SK-N-DZ (cell line): ENCODE data around the gene PNPLA8.
"Not testable (repeated sequence)": the region's sequence is repeated elsewhere in the genome, so short reads cannot be mapped to it uniquely, and the experiment has no call there.

Source experiments
- DNase-seq: peaks from one replicate; pipeline ENCODE4 v3.0.0-alpha.2; 2015; ENCODE audit warnings: low spot score

The PNPLA8 gene

DNA sequence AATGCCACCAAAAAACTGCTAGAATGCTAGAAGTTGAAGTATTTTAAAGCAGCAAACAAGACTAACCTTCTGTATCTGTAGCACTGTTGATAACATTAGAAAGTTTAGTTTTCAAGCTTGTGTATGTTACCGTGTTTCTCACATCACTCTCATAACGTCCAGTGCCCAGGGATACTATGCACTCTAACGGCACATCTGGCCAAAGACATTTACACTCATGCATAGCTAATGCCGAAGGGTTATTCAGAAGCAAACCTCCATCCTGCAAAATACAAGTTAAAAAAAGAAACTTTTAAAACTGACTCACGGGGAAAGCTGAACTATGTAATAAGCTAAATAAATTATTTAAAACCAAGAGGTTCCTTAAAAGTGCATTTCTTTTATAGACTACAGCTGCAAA is 46.8 kb downstream of the PNPLA8 start:
- no peak for DNase-seq

DNA sequence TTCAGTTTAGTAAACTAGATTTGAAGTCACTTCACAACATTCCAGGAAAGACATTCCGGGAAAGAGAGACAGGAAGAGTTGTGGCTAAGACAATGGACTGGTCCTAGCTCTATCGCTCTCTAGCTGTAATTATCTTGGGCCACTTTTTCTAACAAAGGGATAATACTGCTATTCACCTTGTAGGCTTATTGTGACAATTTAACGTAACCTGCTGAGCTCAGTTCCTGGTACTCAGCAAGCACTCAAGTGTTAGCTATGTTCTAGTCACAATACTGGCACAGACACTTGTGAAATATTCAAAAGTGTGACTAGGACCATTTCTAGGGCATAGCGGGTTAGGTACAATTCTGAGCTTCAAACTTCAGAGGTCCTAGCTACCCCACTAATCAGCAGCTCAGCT is 57.7 kb downstream of the PNPLA8 start:
- DNase-seq = no peak

DNA sequence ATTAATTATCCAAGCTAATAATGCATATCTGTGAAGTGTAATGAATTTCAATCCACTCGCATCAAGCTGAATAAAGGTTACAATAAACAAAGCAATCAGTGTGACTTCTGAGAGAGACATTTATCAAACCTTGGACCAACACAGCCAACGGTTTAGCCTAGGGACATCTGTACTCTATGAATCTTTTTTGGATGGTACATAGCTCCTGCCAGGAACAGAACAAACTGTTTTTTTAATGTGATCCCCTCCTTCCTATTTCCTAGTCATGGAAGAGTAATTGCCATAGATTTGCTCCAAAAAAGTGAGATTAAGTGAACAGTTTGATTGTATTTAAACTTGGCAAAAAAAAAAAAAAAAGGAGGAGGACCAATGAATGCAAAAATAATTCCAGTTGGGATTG is 58.5 kb downstream of the PNPLA8 start:
- no peak for DNase-seq

DNA sequence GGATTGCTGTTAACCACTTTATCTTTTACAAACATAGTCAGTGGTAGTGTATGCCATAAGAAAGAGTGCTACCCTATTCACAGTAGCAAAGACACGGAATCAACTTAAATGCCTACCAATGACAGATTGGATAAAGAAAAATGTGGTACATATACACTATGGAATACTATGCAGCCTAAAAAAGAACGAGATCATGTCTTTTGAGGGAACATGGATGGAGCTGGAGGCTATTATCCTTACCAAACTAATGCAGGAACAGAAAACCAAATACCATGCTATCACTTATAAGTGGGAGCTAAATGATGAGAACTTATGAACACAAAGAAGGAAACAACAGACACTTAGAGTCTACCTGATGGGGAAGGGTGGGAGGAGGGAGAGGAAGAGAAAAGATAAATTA is 59.6 kb downstream of the PNPLA8 start:
- not testable (repeated sequence) for DNase-seq

DNA sequence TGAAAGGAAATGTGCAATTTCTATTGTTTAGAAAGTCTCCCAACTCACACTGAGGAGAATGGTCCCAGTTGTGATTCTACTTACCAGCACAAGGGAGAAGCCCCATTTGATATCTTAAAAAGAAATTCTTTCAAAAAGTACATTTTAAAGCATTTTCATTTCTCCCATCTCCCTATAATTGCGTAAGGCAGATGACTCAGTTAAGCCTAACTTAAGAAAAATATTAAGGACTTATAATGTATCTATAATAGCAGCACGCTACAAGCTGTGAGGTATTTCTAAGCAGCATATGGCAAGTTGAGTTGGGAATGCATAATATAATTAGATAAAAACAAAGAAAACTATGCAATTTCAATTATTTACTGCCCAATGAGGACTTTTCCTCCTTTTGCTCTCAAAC is 61.2 kb downstream of the PNPLA8 start:
- DNase-seq = no peak

DNA sequence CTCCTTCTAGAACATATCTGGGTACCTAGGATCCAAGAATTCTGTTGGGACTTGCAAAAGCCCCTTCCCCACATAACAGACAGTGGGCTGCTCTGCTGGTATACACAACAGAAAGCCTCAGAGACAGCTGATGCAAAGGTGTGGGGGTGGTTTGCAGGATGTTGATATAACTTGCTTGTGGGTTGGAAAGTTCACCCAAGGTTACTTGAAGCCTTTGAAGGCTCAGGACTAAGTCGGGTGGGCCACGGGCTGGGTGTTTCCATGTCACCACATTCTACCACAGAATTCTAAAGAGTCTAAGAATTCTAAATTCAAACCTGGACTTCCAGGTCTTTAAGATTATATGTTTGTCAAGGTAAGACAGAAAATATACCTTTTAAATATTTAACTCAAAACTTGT is 62.3 kb downstream of the PNPLA8 start:
- no peak for DNase-seq

DNA sequence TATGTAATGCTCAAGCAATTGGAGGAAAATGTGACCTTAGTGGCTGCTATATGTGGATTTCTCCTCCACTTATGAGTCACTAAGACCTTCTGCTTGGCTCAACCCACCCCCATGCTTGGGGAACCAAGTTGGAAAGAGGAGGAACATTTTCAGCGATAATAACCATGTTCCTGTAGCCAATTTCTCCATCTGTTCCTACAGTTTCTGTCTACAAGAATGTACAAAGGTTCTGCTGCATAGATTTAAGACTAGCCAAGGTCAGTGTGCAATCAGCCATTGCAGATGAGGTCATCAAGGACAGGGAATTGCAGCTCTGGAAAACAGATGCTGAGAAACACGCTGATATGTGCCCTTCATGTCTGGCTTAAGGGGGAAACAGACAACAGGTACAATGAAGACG is 64.1 kb downstream of the PNPLA8 start:
- DNase-seq = peak; percentile 72

DNA sequence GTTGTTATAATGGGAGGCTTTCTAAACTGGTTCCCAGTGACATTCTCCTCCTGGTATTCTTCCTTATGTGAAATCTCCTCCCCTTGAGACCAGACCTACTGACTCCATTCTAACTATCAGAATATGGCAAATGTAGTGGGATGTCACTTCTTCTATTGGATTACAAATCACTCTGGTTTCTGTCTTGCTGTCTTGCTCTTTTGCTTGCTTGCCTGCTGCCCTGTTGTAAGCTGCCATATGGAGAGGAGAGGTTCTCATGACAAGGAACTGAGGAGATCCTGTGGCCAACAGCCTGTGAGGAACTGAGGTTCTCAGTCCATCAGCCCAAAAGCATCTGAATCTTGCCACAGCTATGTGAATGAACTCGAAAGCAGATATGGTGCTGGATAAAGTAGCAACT is 65.0 kb downstream of the PNPLA8 start:
- DNase-seq = peak; percentile 80

DNA sequence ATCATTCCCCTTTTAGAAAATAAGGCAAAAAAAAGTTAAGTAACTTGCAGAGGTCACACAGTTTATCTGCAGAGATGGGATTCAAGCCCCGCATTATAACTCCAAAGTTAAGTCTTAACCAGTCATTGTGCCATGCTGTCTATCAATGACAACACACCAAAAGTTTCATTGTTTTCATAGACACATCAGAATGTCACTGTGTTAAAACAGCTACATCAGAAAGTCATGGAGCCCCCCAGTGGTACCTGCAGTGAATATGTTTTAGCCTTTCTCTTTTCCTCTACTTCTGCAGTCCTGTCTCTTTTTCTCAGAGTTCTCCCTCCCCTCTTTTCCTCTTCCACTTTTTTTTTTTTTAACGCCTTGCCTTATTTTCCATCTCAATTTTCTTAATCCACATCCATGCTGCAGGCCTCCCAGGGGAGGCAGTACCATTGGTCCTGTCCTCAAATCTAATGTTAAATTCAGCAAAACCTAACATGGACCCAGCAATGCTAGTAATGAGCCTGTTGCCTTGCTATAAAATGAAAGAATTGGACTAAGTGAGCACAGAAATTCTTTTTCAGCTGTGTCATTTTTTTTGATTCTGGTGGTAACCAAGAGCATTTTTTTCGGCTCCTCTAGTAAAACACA is 65.9 kb downstream of the PNPLA8 start:
- peak; percentile 63 for DNase-seq

DNA sequence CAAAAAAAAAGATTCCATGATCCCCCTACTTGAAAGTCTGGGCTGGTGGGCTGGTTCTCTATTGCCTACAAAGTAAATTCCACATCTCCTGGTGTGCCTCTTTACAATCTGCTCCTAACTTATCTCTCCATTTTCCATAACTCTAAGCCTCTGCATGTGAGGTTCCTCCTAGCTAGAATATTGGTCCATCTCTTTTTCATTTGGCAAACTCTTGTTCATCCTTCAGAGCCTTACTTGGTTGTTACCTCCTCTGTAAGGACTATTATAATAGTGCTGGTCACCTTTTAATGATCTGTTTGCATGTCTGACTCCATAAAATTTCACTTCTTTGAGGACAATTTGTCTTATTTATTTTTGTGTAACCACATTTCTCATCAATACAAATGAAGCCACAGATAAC is 68.1 kb downstream of the PNPLA8 start:
- DNase-seq = no peak

DNA sequence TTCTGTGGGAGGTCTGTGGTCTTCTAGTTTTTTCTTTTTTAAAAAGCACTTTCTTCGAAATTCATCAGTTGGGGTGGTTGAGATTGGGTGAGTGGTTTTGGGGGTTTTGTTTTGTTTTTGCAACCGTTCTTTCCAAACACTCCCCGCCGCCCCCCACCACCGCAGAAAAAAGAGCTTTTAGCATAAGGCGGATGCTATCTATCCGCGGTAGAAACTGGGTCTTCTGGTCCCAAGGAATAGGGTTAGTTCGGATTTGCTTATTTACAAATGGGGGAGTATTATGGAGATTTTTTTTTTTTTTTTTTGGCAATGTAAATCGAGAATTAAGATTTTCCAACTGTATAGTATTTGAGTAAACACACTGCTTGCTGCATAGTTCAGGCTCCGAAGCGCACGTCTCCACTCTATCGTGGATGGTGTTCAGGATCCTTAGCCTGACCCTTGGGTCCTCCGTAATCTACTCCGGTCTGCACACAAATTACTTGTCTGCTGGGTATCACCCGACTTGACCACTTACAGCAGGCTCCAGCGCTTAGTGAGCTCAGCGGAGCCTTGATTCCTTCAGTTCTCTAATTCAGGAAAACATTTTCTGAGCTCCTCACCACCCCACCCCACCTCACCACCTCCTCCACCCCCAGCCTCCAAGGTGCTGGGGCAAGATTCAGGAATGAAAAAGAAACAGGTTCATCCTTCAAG is 68.9 kb downstream of the PNPLA8 start:
- DNase-seq = peak; percentile 10

DNA sequence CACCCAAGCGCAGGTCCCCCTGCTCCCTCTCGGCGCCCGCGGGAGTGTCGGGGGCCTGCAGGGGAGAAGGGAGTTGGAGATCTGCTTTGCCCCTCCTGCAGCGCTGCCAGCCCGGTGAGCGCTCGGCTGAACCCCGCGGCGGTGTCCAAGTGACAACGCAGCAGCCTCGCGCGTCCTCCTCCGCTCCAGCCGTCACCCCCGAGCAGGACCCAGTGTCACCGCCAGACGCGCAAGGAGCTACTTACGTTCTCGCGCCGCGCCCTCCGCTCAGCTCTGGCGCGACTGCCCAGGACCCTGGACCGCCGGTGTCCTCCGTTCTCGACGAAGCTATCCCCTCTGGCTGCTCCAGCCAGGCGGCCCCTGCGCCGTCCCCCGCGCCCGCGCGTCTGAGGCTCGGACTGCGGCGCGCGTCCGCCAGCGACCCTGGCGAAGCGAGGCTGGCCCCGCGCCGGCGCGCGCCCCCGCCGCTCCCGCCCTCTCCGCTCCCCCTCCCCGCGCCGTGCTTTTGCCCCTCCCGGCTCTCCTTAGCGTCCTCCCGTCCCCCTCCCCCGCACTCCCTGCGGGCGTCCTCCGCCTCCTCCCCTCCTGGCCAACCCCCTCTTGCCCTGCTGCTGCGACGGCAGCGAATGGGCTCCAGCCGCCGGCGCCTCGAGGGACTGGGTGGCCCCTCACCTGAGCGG is 69.8 kb downstream of the PNPLA8 start, which contains the start of gene NRCAM:
Gene NRCAM (minus strand): TSS at position 439 of the 680 bp plus-strand sequence. CDS start 216,372 bp downstream, outside the sequence.
- peak; percentile 89 for DNase-seq

DNA sequence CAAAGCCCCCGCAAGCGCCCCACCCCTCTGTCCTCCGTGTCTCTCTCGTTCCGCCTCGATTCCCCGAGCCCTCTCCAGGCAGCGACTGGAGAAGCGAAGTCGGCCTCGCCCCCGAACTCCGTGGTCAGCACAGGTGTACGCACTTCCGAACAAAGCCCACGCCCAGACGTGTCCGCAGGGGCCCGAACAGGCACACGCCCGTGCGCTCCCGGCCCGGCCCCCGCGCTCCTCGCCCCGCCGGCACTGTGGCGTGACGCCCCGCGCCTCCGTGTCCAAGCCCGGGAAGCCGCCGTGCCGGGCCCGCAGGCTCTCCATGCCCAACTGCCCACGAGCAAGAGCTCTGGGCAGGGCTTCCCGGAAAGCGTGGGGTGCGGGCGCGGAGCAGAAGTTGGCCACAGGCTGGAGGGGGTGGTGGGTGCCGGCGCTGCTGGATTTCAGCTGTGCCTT is 70.4 kb downstream of the PNPLA8 start:
- DNase-seq = peak; percentile 38

DNA sequence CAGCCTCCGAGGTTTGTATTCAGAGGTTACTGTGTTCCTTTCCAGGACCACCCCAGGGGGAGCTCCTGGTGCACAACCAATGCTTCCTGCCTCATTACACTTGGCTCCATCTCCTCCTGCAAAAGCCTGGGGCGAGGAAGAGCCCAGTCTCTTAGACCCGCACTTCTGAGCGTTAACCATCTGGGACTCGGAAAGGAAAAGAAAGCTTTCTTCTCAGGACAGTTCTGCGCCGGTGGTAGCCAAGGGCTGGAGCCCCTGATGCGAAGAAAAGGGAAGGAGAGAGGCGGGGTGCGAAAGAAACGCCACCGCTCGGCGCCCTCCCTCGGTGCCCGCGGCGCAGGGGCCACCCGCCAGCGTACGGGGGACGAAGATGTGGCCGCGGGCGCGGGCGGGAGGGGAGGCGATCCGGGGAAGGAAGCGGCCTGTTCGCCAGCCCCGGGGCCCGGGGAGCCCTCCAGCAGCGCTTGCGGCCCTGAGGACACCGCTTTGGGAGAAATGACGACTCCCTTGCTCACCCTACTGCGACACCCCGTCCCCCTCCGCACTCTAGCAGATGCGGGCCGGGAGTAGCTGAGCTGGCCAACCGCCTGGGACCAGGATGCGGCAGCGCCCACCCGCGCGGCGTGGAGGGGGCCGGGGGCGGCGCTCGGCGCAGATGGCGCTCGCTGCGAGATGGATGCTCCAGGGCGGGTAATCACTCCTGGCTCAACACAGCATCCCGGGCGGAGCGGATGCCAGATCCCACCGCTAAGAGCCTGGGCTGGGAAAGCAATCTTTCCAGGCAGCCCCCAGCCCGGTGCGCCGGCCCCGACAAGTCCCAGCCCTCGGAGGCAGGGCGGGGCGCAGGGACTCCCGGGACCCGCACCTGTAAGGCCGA is 71.0 kb downstream of the PNPLA8 start:
- peak; percentile 83 for DNase-seq

DNA sequence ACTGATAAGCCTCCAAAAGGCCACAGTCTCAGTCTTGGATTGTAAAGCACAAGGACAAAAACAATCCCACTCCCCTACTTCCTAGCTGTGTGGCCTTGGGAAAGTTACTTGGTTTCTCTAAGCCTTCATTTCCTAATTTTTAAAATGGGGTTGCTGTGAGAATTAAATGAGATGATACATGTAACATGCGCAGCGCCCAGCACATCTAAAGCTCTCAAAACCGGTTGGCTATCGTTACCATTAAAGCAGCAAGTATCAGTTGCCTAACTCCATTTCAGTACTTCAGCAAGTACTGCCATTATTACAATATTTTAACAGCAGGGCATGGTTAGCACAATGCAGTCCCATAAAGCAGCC is 71.6 kb downstream of the PNPLA8 start:
- DNase-seq = no peak

DNA sequence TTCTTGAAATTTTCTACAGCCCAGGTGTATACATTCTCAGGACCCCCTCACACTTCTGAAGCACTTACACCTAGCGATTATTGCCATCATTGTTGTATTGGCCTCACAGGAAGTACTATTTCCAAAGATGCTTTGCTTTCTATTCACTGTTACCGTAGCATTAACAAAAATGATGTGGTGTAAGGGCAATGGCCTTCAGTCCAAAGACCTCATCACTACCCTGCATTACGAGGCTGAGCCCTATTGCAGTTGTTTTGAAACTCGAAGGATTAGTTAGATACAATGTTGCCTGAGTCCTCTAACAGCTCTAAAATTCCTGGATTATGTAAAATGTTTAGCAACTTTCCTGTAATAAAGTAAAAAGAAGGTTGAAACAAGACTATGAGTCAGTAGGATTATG is 72.6 kb downstream of the PNPLA8 start:
- DNase-seq = no peak

DNA sequence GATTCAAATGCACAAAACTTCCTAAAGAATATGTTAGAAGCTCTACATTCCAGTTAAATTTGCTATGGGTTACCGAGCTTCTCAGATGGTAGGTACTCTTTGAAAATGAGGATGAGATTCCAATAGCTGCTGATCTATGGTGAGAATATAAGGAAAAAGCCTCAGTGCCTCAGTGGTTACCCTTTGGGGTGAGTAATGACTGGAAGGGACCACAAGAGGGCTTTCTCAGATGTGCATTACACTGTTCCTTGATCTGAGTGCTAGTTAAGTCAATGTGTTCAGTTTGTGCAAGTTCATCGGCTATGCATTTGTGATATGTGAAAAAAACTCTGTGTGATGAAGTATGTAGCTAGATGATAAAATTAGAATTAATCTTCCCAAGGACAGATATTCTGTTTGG is 73.2 kb downstream of the PNPLA8 start:
- DNase-seq = peak; percentile 62

DNA sequence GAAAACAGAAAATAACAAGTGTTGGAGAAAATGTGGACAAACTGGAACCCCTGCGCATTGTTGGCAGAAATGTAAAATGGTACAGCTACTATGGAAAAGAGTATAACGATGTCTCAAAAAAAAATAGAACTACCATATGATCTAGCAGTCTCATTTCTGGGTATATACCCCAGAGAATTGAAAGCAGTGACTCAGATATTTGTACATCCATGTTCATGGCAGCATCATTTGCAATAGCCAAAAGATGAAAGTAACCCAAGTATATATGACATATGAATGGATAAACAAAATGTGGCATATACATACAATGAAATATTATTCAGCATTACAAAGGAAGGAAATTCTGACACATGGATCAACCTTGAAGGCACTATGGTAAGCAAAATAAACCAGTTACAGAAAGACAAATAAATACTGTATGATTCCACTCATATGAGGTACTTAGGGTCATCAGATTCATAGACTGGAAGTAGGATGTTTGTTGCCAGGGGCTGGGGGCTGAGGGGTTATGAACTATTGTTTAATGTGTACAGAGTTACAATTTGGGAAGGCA is 74.6 kb downstream of the PNPLA8 start:
- DNase-seq = no peak

DNA sequence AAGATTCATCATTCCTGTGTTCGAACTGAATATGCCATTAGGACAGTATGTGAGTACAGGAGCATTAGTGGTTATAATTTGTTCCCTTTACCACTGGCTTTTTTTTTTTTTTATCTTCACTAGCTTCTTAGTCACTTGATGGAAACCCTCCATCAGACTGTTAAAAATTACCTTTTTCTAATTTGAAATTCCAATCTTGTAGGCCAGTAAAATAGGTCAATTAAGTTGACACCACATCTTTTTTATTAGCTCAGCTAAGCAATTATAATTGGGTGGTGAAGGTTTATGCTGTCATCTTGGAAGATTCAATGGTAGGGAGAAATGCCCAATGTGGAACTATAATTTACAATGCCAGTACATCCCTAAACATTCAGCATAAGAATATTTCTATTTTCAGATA is 75.8 kb downstream of the PNPLA8 start:
- DNase-seq = no peak

DNA sequence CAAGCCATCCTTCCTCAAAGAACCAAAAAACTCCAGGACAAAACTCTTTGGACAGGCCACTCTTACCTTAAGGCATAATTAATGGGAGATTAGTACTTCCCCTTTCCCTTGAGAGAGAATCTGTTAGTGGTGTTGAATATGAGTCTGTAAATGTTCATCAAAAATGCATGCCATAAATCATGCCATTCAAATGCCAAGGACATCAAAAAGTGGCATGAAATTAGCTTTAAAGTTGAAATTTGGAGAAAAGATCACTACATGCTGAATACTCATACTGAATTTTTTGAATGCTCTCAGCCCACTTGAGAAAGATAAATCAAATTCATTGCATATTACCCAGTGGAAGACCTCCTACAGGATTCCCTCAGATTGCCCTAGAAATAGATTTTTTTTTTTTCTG is 76.4 kb downstream of the PNPLA8 start:
- DNase-seq = no peak
